HUDEP-2 (cell line): Measurements from ENCODE around the gene NHSL2.

ENCODE experiments used
- DNase-seq, 76 experiments: peaks; one replicate each; lab custom pipeline; 2025; ENCODE audit not compliant: unreplicated experiment in 76 of 76; lab: John Stamatoyannopoulos, UW

The NHSL2 gene

GRCh38 chrX:72060921-72061490 lies 150.4 kb downstream of the NHSL2 start:
- DNase-seq = no peak

- DNase-seq = peak in 7 of 76 experiments; percentile 0 to 6 (median 1)
These were observed 152.3 kb downstream of the NHSL2 start for GRCh38 chrX:72062916-72063315.

GRCh38 chrX:72069350-72070160 lies 158.9 kb downstream of the NHSL2 start:
- DNase-seq = no peak

- DNase-seq = no peak
These were observed 160.6 kb downstream of the NHSL2 start for GRCh38 chrX:72071213-72071612.

- DNase-seq = no peak
These were observed 163.0 kb downstream of the NHSL2 start for GRCh38 chrX:72073633-72074032.

- no peak for DNase-seq
These were observed 167.8 kb downstream of the NHSL2 start for GRCh38 chrX:72078411-72078810.

GRCh38 chrX:72079607-72080006 lies 169.0 kb downstream of the NHSL2 start:
- DNase-seq = no peak

GRCh38 chrX:72080150-72080549 lies 169.5 kb downstream of the NHSL2 start:
- DNase-seq = no peak

- DNase-seq = no peak
These were observed 170.2 kb downstream of the NHSL2 start for GRCh38 chrX:72080800-72081199.

- no peak for DNase-seq
These were observed 171.1 kb downstream of the NHSL2 start for GRCh38 chrX:72081605-72082320.

GRCh38 chrX:72083291-72083690 lies 172.6 kb downstream of the NHSL2 start:
- DNase-seq = no peak

GRCh38 chrX:72084114-72084513 lies 173.5 kb downstream of the NHSL2 start:
- no peak for DNase-seq

- no peak for DNase-seq
These were observed 176.3 kb downstream of the NHSL2 start for GRCh38 chrX:72086995-72087394.

GRCh38 chrX:72088761-72089160 lies 178.1 kb downstream of the NHSL2 start:
- no peak for DNase-seq

- no peak for DNase-seq
These were observed 178.6 kb downstream of the NHSL2 start for GRCh38 chrX:72089254-72089653.

- DNase-seq = peak in 60 of 76 experiments; percentile 0 to 60 (median 17)
These were observed 184.2 kb downstream of the NHSL2 start for GRCh38 chrX:72094894-72095293.

GRCh38 chrX:72095370-72095769 lies 184.7 kb downstream of the NHSL2 start:
- DNase-seq = no peak

- DNase-seq = no peak
These were observed 186.5 kb downstream of the NHSL2 start for GRCh38 chrX:72097098-72097497.

- DNase-seq = no peak
These were observed 189.6 kb downstream of the NHSL2 start for GRCh38 chrX:72100051-72100755.

GRCh38 chrX:72100824-72101351 lies 190.2 kb downstream of the NHSL2 start:
- DNase-seq = peak in 29 of 76 experiments; percentile 0 to 29 (median 7)

- DNase-seq = no peak
These were observed 191.0 kb downstream of the NHSL2 start for GRCh38 chrX:72101597-72102037.
